ENCODE results near the gene SLC35A1. TPM values are rescaled to one million over a fixed set of nuclear protein-coding genes. Genes with fewer than 3 reads are reported as not detected.

Gene SLC35A1
- total RNA-seq, 1 experiment from 2014 or later, result 6.4 TPM

- no peak for TF ChIP-seq ZNF532 (CRISPR knock-in tag; IDR thresholded peaks at IDR 0.05; ENCODE audit: borderline replicate concordance)
- no peak for TF ChIP-seq SMAD4 (CRISPR knock-in tag; IDR thresholded peaks at IDR 0.05)
- TF ChIP-seq FOXJ3 (CRISPR knock-in tag; IDR thresholded peaks at IDR 0.05; ENCODE audit: borderline replicate concordance), result no peak
- TF ChIP-seq FOXK1 (CRISPR knock-in tag; IDR thresholded peaks at IDR 0.05), result no peak
- TF ChIP-seq SP1 (CRISPR knock-in tag; conservative IDR thresholded peaks at IDR 0.05), result no peak
- TF ChIP-seq ZNF232 (CRISPR knock-in tag; IDR thresholded peaks at IDR 0.05), result no peak
- no peak for TF ChIP-seq ZNF263 (CRISPR knock-in tag; IDR thresholded peaks at IDR 0.05; ENCODE audit: low read depth)
Measured at GRCh38 chr6:87543696-87544473, 71.1 kb downstream of the SLC35A1 start (continued).

- Mint-ChIP-seq H3K27ac (no peak overlapping the region), H3K27me3 (ENCODE audit: low read depth) (no peaks in the 10 kb centered on the region), H3K4me3 (no peak overlapping the region), H3K4me1 (no peaks in the 10 kb centered on the region), H3K9me3 (peaks cover 7% of the 10 kb centered on the region), H3K36me3 (peaks cover 53% of the 10 kb centered on the region)
- TF ChIP-seq NFYB (CRISPR knock-in tag; conservative IDR thresholded peaks at IDR 0.05; ENCODE audit: low read depth), result no peak
- TF ChIP-seq CBFB (CRISPR knock-in tag; IDR thresholded peaks at IDR 0.05; ENCODE audit: low read depth), result no peak
- no peak for TF ChIP-seq TCF7 (CRISPR knock-in tag; IDR thresholded peaks at IDR 0.05; ENCODE audit: low read depth)
- TF ChIP-seq FOXP1 (CRISPR knock-in tag; IDR thresholded peaks at IDR 0.05; ENCODE audit: borderline replicate concordance), result no peak
- TF ChIP-seq ZBTB43 (CRISPR knock-in tag; IDR thresholded peaks at IDR 0.05), result no peak
- no peak for TF ChIP-seq ZSCAN18 (CRISPR knock-in tag; IDR thresholded peaks at IDR 0.05)
- TF ChIP-seq ZNF416 (CRISPR knock-in tag; IDR thresholded peaks at IDR 0.05), result no peak
- TF ChIP-seq, protein P1, sequence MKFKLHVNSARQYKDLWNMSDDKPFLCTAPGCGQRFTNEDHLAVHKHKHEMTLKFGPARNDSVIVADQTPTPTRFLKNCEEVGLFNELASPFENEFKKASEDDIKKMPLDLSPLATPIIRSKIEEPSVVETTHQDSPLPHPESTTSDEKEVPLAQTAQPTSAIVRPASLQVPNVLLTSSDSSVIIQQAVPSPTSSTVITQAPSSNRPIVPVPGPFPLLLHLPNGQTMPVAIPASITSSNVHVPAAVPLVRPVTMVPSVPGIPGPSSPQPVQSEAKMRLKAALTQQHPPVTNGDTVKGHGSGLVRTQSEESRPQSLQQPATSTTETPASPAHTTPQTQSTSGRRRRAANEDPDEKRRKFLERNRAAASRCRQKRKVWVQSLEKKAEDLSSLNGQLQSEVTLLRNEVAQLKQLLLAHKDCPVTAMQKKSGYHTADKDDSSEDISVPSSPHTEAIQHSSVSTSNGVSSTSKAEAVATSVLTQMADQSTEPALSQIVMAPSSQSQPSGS (CRISPR knock-in tag; IDR thresholded peaks at IDR 0.05; ENCODE audit: borderline replicate concordance, low read depth), result no peak
- TF ChIP-seq OVOL2 (CRISPR knock-in tag; IDR thresholded peaks at IDR 0.05; ENCODE audit: borderline replicate concordance), result no peak
- TF ChIP-seq E2F1 (CRISPR knock-in tag; IDR thresholded peaks at IDR 0.05), result no peak
- TF ChIP-seq, protein P2, sequence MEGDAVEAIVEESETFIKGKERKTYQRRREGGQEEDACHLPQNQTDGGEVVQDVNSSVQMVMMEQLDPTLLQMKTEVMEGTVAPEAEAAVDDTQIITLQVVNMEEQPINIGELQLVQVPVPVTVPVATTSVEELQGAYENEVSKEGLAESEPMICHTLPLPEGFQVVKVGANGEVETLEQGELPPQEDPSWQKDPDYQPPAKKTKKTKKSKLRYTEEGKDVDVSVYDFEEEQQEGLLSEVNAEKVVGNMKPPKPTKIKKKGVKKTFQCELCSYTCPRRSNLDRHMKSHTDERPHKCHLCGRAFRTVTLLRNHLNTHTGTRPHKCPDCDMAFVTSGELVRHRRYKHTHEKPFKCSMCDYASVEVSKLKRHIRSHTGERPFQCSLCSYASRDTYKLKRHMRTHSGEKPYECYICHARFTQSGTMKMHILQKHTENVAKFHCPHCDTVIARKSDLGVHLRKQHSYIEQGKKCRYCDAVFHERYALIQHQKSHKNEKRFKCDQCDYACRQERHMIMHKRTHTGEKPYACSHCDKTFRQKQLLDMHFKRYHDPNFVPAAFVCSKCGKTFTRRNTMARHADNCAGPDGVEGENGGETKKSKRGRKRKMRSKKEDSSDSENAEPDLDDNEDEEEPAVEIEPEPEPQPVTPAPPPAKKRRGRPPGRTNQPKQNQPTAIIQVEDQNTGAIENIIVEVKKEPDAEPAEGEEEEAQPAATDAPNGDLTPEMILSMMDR (IDR thresholded peaks at IDR 0.05), result no peak
- TF ChIP-seq GRHL2 (CRISPR knock-in tag; IDR thresholded peaks at IDR 0.05; ENCODE audit: insufficient replicate concordance, severe bottlenecking), result no peak
- no peak for ATAC-seq
- no peak for DNase-seq (ENCODE audit: low spot score)
- ChIA-PET CTCF (no interaction called here), POLR2A (interaction anchor here (0.6 kb wide), 1 partner anchor 54 kb away, joined by 6 read pairs; no protein-coding TSS in a partner anchor)
Measured at GRCh38 chr6:87544474-87544735, 71.6 kb downstream of the SLC35A1 start.

Data from WTC11 (cell line).